ENCODE data around the gene SESTD1.
A peak's percentile ranks its signal among the peaks of the same experiment; 100 is the strongest.

Gene SESTD1

GRCh38 chr2:179260224-179260623 is 4.4 kb downstream of the SESTD1 start:
- no peak for DNase-seq
- Histone ChIP-seq H3K9me3 (no peaks in the 10 kb centered on the region), H3K27ac (peak overlapping the region; percentile 6 to 9), H3K4me3 (no peak overlapping the region), H3K27me3 (no peaks in the 10 kb centered on the region), H3K36me3 (peaks cover 0 to 4% (median 0%) of the 10 kb centered on the region in 3 donors), H3K4me1 (peaks cover 0 to 64% (median 29%) of the 10 kb centered on the region in 4 donors)
- intact Hi-C loops (cut with DNase I; ENCODE audit: low total_unique reads), result no loop called here
- TF ChIP-seq, protein P1, sequence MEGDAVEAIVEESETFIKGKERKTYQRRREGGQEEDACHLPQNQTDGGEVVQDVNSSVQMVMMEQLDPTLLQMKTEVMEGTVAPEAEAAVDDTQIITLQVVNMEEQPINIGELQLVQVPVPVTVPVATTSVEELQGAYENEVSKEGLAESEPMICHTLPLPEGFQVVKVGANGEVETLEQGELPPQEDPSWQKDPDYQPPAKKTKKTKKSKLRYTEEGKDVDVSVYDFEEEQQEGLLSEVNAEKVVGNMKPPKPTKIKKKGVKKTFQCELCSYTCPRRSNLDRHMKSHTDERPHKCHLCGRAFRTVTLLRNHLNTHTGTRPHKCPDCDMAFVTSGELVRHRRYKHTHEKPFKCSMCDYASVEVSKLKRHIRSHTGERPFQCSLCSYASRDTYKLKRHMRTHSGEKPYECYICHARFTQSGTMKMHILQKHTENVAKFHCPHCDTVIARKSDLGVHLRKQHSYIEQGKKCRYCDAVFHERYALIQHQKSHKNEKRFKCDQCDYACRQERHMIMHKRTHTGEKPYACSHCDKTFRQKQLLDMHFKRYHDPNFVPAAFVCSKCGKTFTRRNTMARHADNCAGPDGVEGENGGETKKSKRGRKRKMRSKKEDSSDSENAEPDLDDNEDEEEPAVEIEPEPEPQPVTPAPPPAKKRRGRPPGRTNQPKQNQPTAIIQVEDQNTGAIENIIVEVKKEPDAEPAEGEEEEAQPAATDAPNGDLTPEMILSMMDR (IDR thresholded peaks at IDR 0.05), result no peak

DNA sequence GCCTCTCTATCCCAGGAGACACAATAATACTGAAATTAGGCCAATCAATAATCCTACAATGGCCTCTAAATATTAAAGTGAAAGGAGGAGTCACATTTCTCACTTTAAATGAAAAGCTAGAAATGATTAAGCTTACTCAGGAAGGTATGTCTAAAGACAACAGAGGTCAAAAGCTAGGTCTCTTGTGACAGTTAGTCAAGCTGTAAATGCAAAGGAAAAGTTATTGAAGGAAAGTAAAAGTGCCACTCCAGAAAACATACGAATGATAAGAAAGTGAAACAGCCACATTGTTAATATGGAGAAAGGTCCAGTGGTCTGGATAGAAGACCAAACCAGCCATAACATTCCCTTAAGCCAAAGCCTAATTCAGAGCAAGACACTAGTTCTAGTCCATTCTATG is 9.5 kb downstream of the SESTD1 start:
- Histone ChIP-seq H3K27me3 (no peaks in the 10 kb centered on the region), H3K4me1 (peaks cover 0 to 71% (median 17%) of the 10 kb centered on the region in 4 donors), H3K4me3 (no peak overlapping the region), H3K36me3 (peaks cover 0 to 4% (median 0%) of the 10 kb centered on the region in 3 donors), H3K27ac (no peak overlapping the region), H3K9me3 (no peaks in the 10 kb centered on the region)
- intact Hi-C loops (cut with DNase I; ENCODE audit: low total_unique reads), result no loop called here
- no peak for DNase-seq
- TF ChIP-seq, protein P1 (IDR thresholded peaks at IDR 0.05), result no peak

GRCh38 chr2:179253226-179253625 is 11.4 kb downstream of the SESTD1 start:
- Histone ChIP-seq H3K36me3 (peaks cover 0 to 4% (median 0%) of the 10 kb centered on the region in 3 donors), H3K27me3 (no peaks in the 10 kb centered on the region), H3K27ac (no peak overlapping the region), H3K9me3 (no peaks in the 10 kb centered on the region), H3K4me3 (no peak overlapping the region), H3K4me1 (peaks cover 0 to 69% (median 4%) of the 10 kb centered on the region in 4 donors)
- TF ChIP-seq, protein P1 (IDR thresholded peaks at IDR 0.05), result no peak
- no peak for DNase-seq
- intact Hi-C loops (cut with DNase I; ENCODE audit: low total_unique reads), result no loop called here

GRCh38 chr2:179252423-179252822 is 12.2 kb downstream of the SESTD1 start:
- intact Hi-C loops (cut with DNase I; ENCODE audit: low total_unique reads), result no loop called here
- Histone ChIP-seq H3K27ac (no peak overlapping the region), H3K9me3 (no peaks in the 10 kb centered on the region), H3K27me3 (no peaks in the 10 kb centered on the region), H3K4me1 (peaks cover 0 to 69% (median 5%) of the 10 kb centered on the region in 4 donors), H3K36me3 (peaks cover 0 to 4% (median 0%) of the 10 kb centered on the region in 3 donors), H3K4me3 (no peak overlapping the region)
- DNase-seq, result no peak
- TF ChIP-seq, protein P1 (IDR thresholded peaks at IDR 0.05), result no peak

GRCh38 chr2:179251870-179252269 is 12.8 kb downstream of the SESTD1 start:
- Histone ChIP-seq H3K36me3 (peaks cover 0 to 4% (median 0%) of the 10 kb centered on the region in 3 donors), H3K27ac (no peak overlapping the region), H3K27me3 (no peaks in the 10 kb centered on the region), H3K4me1 (peaks cover 0 to 69% (median 7%) of the 10 kb centered on the region in 4 donors), H3K4me3 (no peak overlapping the region), H3K9me3 (no peaks in the 10 kb centered on the region)
- DNase-seq, result no peak
- TF ChIP-seq, protein P1 (IDR thresholded peaks at IDR 0.05), result no peak
- intact Hi-C loops (cut with DNase I; ENCODE audit: low total_unique reads), result no loop called here

Measured in tibial artery (tissue), 4 donors.